GM23248 (cell line): Measurements from ENCODE around the gene TTC39B. TPM values are rescaled to one million over a fixed set of nuclear protein-coding genes. Genes with fewer than 3 reads are reported as not detected.

Experiments
- DNase-seq: peaks from one replicate; pipeline ENCODE4 v3.0.0-alpha.2; 2015
- H2AFZ ChIP-seq: fragments of 200-600 bp; sonication (generic); 2 replicates; pipeline ENCODE4 v1.6.1; 2016; ENCODE audit warnings: antibody characterized with exemption
- H3F3A ChIP-seq: fragments of 200-600 bp; sonication (generic); 2 replicates; pipeline ENCODE4 v1.6.1; 2016; ENCODE audit warnings: mild to moderate bottlenecking, antibody characterized with exemption, mixed run types; ENCODE audit not compliant: insufficient read depth
- H3K27ac ChIP-seq: fragments of 200-600 bp; sonication (generic); 2 replicates; pipeline ENCODE4 v1.5.1; 2016; ENCODE audit warnings: mild to moderate bottlenecking
- H3K27me3 ChIP-seq: fragments of 200-600 bp; sonication (generic); replicated peaks from 2 replicates; pipeline ENCODE4 v1.6.1; 2016; ENCODE audit warnings: mild to moderate bottlenecking; ENCODE audit not compliant: insufficient read depth
- H3K36me3 ChIP-seq: fragments of 200-600 bp; sonication (generic); 2 replicates; pipeline ENCODE4 v1.6.1; 2016; ENCODE audit warnings: low read depth, mild to moderate bottlenecking
- H3K4me1 ChIP-seq: fragments of 200-600 bp; sonication (generic); 2 replicates; pipeline ENCODE4 v1.6.1; 2016; ENCODE audit warnings: mild to moderate bottlenecking; ENCODE audit not compliant: insufficient read depth
- H3K4me2 ChIP-seq: fragments of 200-600 bp; sonication (generic); one replicate; pipeline ENCODE4 v1.6.1; 2016; ENCODE audit warnings: mild to moderate bottlenecking; ENCODE audit not compliant: unreplicated experiment
- H3K4me3 ChIP-seq: fragments of 200-600 bp; sonication (generic); 2 replicates; pipeline ENCODE4 v1.5.1; 2016; ENCODE audit warnings: mild to moderate bottlenecking
- H3K79me2 ChIP-seq: fragments of 200-600 bp; sonication (generic); 2 replicates; pipeline ENCODE4 v1.6.1; 2016; ENCODE audit warnings: mild to moderate bottlenecking; ENCODE audit not compliant: insufficient read depth
- H3K9ac ChIP-seq: fragments of 200-600 bp; sonication (generic); 2 replicates; pipeline ENCODE4 v1.6.1; 2016; ENCODE audit warnings: mild to moderate bottlenecking
- H3K9me2 ChIP-seq: fragments of 200-600 bp; sonication (generic); 2 replicates; pipeline ENCODE4 v1.6.1; 2016; ENCODE audit warnings: mixed run types, mild to moderate bottlenecking, moderate library complexity; ENCODE audit not compliant: insufficient read depth
- H3K9me3 ChIP-seq: fragments of 200-600 bp; sonication (generic); one replicate; pipeline ENCODE4 v1.6.1; 2017; ENCODE audit warnings: low read depth
- H4K20me1 ChIP-seq: fragments of 200-600 bp; sonication (generic); 2 replicates; pipeline ENCODE4 v1.6.0; 2016; ENCODE audit not compliant: insufficient read depth
- EZH2 ChIP-seq: fragments of 200-600 bp; sonication (generic); IDR thresholded peaks from 2 replicates; pipeline ENCODE4 v1.6.1; 2018; ENCODE audit warnings: antibody characterized with exemption, mild to moderate bottlenecking; ENCODE audit not compliant: insufficient read depth, poor library complexity, severe bottlenecking
- EZH2phosphoT487 ChIP-seq: fragments of 200-600 bp; sonication (generic); IDR thresholded peaks from 2 replicates; pipeline ENCODE4 v1.6.1; 2018; ENCODE audit warnings: antibody characterized with exemption, moderate library complexity, mild to moderate bottlenecking, low read depth; ENCODE audit not compliant: insufficient read depth
- WGBS, 2 experiments: methylation state at CpG; one replicate each; pipeline ENCODE4 v1.1.6; 2015 to 2017; ENCODE audit warnings: low lambda C conversion rate in 2 of 2, low coverage in 1 of 2; ENCODE audit errors: missing lambda C conversion rate in 2 of 2; 5-methylcytosine and 5-hydroxymethylcytosine counted together
- in situ Hi-C: fragments of 300-500 bp; cut with MboI; formaldehyde crosslinking; loops from 2 replicates; pipeline ENCODE4 v1.15.0; 2020
- polyA plus RNA-seq: library from polyadenylated mRNA; unstranded; fragments of >200 nt; fragmentation: Nextera tagmentation; extraction: Ambion mirVana; gene quantifications from 2 replicates; pipeline ENCODE4 v1.2.1, GENCODE V29; 2016
- total RNA-seq: library from RNA; depleted of rRNA; stranded (reverse); fragments of >200 nt; shearing (Covaris generic); gene quantifications from 2 replicates; pipeline ENCODE4 v1.2.3, GENCODE V29; 2014

The TTC39B gene
- total and polyA plus RNA-seq, 2 experiments from 2014 or later, result 6.3 to 10.9 TPM

- in situ Hi-C loops, result loop anchor here (10.0 kb wide), 1 partner anchor 196 kb away; no protein-coding TSS in a partner anchor
- no peak overlapping the region for H2AFZ ChIP-seq
Observed at GRCh38 chr9:15218994-15219393, 88.0 kb downstream of the TTC39B start.

GRCh38 chr9:15213249-15213648 lies 93.8 kb downstream of the TTC39B start:
- no peaks in the 10 kb centered on the region for H3K9me2 ChIP-seq
- H2AFZ ChIP-seq, result no peak overlapping the region
- TF ChIP-seq EZH2 (no peak), EZH2phosphoT487 (no peak)
- no peaks in the 10 kb centered on the region for H3K27me3 ChIP-seq
- H3K27ac ChIP-seq, result no peak overlapping the region
- H3K4me2 ChIP-seq, result no peak overlapping the region
- no peaks in the 10 kb centered on the region for H4K20me1 ChIP-seq
- no peaks in the 10 kb centered on the region for H3K79me2 ChIP-seq
- no peaks in the 10 kb centered on the region for H3F3A ChIP-seq
- H3K4me1 ChIP-seq, result peaks cover 14% of the 10 kb centered on the region
- H3K4me3 ChIP-seq, result no peak overlapping the region
- in situ Hi-C loops, result loop anchor here (10.0 kb wide), 1 partner anchor 202 kb away; no protein-coding TSS in a partner anchor
- no peak overlapping the region for H3K9ac ChIP-seq
- 85 to 91% methylated on average over 5 of the region's 5 CpGs for WGBS, 2 experiments
- DNase-seq, result no peak
- H3K9me3 ChIP-seq, result no peaks in the 10 kb centered on the region
- H3K36me3 ChIP-seq, result no peaks in the 10 kb centered on the region; the same call in 1 of the 2 replicates

More at GRCh38 chr9:15218994-15219393, 88.0 kb downstream of the TTC39B start:
- Histone ChIP-seq H3K36me3 (no peaks in the 10 kb centered on the region), H3K9ac (no peak overlapping the region), H4K20me1 (no peaks in the 10 kb centered on the region), H3K4me2 (no peak overlapping the region), H3K27ac (no peak overlapping the region), H3K4me3 (no peak overlapping the region), H3K9me3 (no peaks in the 10 kb centered on the region), H3K27me3 (no peaks in the 10 kb centered on the region), H3F3A (peaks cover 46% of the 10 kb centered on the region), H3K79me2 (no peaks in the 10 kb centered on the region), H3K4me1 (peaks cover 29% of the 10 kb centered on the region), H3K9me2 (no peaks in the 10 kb centered on the region; the same call in 1 of the 2 replicates)
- no peak for DNase-seq
- no peak for TF ChIP-seq EZH2
- TF ChIP-seq EZH2phosphoT487, result no peak

- H3K4me2 ChIP-seq, result peak overlapping the region; percentile 44
Observed at GRCh38 chr9:15211815-15212495, 95.1 kb downstream of the TTC39B start.

GRCh38 chr9:15211160-15211814 lies 95.7 kb downstream of the TTC39B start:
- no peaks in the 10 kb centered on the region for H3F3A ChIP-seq
- H3K4me3 ChIP-seq, result no peak overlapping the region
- no peak overlapping the region for H3K9ac ChIP-seq
- DNase-seq, result peak; percentile 73
- 0 out of 2 replicates have a peak overlapping the region, but pooled peaks have one; percentile 46 for H2AFZ ChIP-seq
- TF ChIP-seq EZH2 (no peak), EZH2phosphoT487 (no peak)
- H3K4me2 ChIP-seq, result peak overlapping the region; percentile 44
- no peaks in the 10 kb centered on the region; the same call in 1 of the 2 replicates for H3K36me3 ChIP-seq
- no peaks in the 10 kb centered on the region for H3K9me2 ChIP-seq
- WGBS, 2 experiments, result 9 to 14% methylated on average over 6 of the region's 6 CpGs
- H3K27ac ChIP-seq, result no peak overlapping the region
- no peaks in the 10 kb centered on the region for H3K27me3 ChIP-seq
- H3K9me3 ChIP-seq, result no peaks in the 10 kb centered on the region
- H3K4me1 ChIP-seq, result peaks cover 14% of the 10 kb centered on the region
- in situ Hi-C loops, result loop anchor here (10.0 kb wide), 1 partner anchor 204 kb away; no protein-coding TSS in a partner anchor
- no peaks in the 10 kb centered on the region for H3K79me2 ChIP-seq
- H4K20me1 ChIP-seq, result no peaks in the 10 kb centered on the region

More at GRCh38 chr9:15211815-15212495, 95.1 kb downstream of the TTC39B start:
- no peaks in the 10 kb centered on the region for H3F3A ChIP-seq
- no peaks in the 10 kb centered on the region; the same call in 1 of the 2 replicates for H3K36me3 ChIP-seq
- no peak overlapping the region for H3K9ac ChIP-seq
- H3K27me3 ChIP-seq, result no peaks in the 10 kb centered on the region
- 56 to 68% methylated on average over 4 of the region's 4 CpGs for WGBS, 2 experiments
- DNase-seq, result peak; percentile 62
- no peaks in the 10 kb centered on the region for H3K79me2 ChIP-seq
- H4K20me1 ChIP-seq, result no peaks in the 10 kb centered on the region
- in situ Hi-C loops, result loop anchor here (10.0 kb wide), 1 partner anchor 203 kb away; no protein-coding TSS in a partner anchor
- H3K4me3 ChIP-seq, result no peak overlapping the region
- no peak overlapping the region for H3K27ac ChIP-seq
- H3K9me2 ChIP-seq, result no peaks in the 10 kb centered on the region
- TF ChIP-seq EZH2, result no peak
- no peak for TF ChIP-seq EZH2phosphoT487
- H2AFZ ChIP-seq, result 0 out of 2 replicates have a peak overlapping the region, but pooled peaks have one; percentile 46
- peaks cover 14% of the 10 kb centered on the region for H3K4me1 ChIP-seq
- no peaks in the 10 kb centered on the region for H3K9me3 ChIP-seq
